HCEC 1CT (cell line): ENCODE results near the gene GPR180.
A peak's percentile ranks its signal among the peaks of the same experiment; 100 is the strongest.

Experiments used
- DNase-seq: peaks from one replicate; pipeline ENCODE4 v3.0.0-alpha.2; 2017

GPR180 gene

DNA sequence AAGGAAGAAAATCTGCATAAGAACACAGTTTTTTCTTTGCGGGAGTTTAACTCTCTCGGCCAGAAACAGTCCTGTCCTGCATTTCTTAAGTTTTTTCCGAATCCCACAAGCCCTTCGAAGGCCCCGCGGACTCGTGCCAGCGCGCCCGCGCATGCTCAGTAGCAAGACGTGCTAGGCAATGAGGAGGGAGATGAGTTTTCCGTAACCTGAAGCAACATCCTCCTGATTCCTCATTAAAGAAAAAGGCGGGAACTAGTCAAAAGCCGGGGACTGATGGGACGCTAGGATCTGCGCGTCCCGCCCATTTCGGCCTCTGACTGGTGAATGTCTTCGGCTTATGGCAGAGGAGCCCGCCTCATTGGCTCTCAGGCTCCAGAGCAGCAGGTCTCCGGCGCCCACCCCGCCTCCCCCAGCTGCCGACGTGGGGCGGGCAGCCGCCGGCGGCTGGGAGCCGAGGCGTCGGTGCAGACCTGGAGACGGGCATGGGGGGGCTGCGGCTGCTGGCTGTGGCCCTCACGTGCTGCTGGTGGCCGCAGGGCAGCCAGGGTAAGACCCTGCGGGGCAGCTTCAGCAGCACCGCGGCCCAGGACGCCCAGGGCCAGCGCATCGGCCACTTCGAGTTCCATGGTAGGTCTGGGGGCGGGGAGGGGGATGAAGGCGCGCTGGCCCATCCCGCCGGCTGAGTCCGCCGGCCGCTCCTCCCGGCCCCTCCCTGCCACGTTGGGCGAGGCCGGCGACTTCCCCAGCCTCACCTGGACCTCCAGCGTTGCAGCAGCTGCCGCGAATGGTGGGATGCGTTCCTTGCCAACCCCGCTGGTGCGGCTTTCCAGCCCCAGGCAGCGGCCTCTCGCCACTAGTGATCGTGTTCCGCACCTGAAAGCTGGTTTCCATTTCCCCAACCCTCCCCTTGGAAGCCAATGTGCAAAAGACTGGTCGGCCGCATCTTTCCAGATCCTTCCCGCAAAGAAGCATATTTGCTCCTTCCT, at the start of gene GPR180:
TSS of gene GPR180 (plus strand) at position 412 of the 986 bp plus-strand sequence. CDS start at position 483, 71 bp downstream.
- peak; percentile 100 for DNase-seq

DNA sequence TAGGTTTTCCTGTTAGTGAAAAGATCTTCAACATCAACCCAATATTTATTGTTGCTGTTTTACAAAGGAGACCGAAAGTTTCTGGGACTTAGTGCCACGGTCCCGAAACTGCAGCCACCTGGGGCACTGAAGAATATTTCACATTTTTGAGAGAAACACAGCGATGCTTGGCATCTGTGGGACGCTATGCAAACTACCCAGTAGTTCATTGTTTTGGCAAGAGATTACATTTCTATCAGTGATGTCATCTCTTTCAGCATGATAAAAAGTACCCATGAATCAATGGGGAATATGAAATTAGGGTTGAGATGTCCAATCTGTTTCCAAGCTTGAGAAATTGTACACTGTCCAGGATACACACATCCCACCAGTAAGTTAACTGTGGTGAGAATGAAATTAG, 49.6 kb upstream of the GPR180 start:
- DNase-seq = no peak

GRCh38 chr13:94553766-94554165, 47.9 kb upstream of the GPR180 start:
- DNase-seq = no peak

DNA sequence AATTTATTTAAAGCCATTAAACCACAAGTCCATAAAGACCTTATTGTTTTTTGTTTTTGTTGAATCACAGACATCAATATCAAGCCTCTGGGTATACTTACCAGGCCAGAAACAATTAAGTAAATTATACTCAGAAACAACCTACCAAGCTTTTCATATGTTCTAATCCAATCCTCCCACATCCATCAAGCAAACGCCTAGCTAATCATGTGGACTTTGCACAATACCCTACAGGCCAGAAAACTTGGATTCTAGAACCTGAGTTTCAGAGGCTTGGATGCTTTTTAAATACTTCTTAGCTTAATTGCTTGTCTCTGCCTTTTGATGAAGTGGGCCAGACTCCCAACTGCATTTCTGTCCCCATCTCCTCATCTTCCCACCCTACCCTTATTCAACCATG, 45.6 kb upstream of the GPR180 start:
- DNase-seq = no peak

- DNase-seq = no peak
These were observed 45.0 kb upstream of the GPR180 start for GRCh38 chr13:94556621-94557020.

GRCh38 chr13:94557684-94558235, 43.9 kb upstream of the GPR180 start:
- DNase-seq = no peak

DNA sequence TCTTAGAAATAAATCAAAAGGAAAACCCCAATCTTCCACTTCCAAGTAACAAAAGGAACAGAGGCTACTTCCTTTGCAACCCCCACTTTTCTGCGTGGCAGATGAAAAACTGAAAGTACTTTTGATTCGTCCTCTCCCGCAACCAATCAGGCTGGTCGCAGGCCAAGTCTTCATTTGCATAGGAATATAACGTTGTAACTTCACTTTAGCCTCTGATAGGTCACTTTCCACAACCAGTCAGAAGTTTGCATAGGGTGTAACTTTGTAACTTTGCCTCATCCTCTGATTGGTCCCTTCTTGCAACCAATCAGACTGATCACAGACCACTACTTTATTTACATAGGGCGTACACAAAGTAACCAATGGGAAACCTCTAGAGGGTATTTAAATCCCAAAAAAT, 42.9 kb upstream of the GPR180 start:
- DNase-seq = no peak

DNA sequence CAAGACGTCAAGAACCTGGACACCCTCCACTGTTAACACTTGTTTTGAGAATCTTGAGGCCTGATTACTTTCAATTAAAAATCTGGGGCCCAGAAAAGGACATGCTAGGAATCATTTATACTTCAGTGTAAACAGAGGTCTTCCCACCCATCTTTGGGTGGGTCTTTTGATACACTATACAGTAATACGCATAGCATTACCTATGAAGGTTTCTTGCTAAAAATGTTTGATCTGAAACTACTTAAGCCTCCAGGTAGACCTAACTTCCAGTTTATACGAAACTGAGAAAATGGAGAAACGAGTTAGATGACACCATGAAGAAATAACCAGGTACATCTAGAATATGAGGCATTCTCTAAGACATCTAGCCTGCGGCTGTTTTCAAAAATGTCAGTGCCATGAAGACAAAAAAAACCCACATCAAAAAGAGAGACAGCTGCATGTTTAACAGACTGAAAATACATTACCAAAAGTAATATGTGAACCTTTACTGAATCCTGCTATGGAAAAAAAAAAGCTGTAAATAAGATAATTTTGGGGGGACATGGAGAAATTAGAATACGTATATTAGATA, 42.3 kb upstream of the GPR180 start:
- no peak for DNase-seq

GRCh38 chr13:94560116-94560515, 41.5 kb upstream of the GPR180 start:
- no peak for DNase-seq

GRCh38 chr13:94561126-94561525, 40.5 kb upstream of the GPR180 start:
- no peak for DNase-seq

GRCh38 chr13:94567581-94567980, 34.1 kb upstream of the GPR180 start:
- DNase-seq = no peak

GRCh38 chr13:94568443-94568842, 33.2 kb upstream of the GPR180 start:
- no peak for DNase-seq

DNA sequence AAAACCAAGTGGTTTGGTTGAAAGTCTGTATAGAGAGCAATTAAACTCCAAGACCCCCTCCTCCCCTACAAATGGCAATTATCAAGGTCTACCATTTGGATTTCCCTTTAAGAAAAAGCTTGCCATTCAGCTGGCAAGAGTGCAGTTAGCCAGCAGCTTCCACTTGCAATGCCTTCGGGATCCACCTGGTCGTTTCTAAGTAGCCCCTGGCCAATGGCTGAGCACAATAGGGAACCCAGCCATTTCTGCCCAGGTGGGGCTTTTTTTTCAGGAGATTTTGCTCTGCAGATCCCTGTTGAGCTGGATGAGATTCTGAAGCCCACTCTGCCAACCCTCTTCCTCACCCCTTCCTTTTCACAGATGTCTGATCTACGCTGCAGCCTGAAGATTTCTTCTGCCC, 32.0 kb upstream of the GPR180 start:
- no peak for DNase-seq

DNA sequence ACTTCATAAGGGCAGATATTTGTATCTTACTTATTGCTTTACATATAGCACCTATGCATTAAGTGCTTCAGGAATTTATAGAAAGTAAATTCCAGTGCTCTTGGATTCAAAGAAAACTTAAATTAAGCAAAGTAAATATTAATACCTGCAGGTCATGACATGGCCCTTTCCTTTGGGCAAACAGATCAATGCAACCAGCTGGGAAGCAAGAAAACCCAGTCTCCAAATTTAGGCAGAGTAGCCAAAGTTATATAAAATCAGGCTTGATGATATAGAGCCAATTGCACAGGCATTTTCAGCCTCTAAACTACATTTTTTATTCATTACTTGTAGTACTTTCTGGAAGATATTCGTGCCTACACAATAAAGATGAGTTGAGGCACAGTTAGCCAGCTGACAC, 22.6 kb upstream of the GPR180 start:
- DNase-seq = no peak

GRCh38 chr13:94583926-94584325, 17.7 kb upstream of the GPR180 start:
- peak; percentile 29 for DNase-seq

DNA sequence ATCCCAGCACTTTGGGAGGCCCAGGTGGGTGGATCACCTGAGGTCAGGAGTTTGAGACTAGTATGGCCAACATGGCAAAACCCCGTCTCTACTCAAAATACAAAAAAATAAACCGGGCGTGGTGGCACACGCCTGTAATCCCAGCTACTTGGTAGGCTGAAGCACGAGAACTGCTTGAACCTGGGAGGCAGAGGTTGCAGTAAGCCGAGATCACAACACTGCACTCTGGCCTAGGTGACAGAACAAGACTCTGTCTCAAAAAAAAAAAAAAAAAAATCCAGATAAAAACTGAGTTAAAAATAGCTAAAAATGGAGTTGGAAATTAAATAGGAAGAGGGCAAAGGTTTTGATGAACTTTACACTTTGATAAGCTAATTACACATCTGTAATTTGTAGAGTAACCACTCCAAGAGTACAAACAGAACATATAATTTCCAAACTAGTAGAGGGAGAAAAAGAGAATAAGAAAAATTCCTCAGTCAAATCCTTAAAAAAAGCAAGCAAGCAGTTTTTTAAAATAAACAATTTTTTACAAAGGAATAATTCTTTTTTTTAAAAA, 16.0 kb upstream of the GPR180 start:
- no peak for DNase-seq

- no peak for DNase-seq
These were observed 15.3 kb upstream of the GPR180 start for GRCh38 chr13:94586371-94586770.

DNA sequence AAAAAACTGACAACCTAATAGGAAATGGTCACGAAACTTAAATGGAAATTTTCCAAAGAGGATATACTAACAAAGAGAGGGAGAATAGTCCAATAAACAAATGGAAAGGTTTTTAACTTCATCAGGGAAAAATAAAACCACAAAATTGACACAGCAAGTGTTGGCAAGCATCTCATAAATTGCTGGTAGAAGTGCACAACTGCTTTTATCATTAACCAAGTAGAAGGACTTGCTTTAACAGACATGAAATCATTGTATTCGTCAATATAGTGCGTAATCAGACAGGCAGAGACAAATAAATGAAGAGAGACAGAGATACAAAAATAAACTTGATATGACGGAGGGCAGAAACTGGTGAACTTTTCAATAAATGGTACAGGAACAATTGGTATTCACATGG, 13.1 kb upstream of the GPR180 start:
- DNase-seq = no peak

GRCh38 chr13:94590744-94591143, 10.9 kb upstream of the GPR180 start:
- DNase-seq = no peak

DNA sequence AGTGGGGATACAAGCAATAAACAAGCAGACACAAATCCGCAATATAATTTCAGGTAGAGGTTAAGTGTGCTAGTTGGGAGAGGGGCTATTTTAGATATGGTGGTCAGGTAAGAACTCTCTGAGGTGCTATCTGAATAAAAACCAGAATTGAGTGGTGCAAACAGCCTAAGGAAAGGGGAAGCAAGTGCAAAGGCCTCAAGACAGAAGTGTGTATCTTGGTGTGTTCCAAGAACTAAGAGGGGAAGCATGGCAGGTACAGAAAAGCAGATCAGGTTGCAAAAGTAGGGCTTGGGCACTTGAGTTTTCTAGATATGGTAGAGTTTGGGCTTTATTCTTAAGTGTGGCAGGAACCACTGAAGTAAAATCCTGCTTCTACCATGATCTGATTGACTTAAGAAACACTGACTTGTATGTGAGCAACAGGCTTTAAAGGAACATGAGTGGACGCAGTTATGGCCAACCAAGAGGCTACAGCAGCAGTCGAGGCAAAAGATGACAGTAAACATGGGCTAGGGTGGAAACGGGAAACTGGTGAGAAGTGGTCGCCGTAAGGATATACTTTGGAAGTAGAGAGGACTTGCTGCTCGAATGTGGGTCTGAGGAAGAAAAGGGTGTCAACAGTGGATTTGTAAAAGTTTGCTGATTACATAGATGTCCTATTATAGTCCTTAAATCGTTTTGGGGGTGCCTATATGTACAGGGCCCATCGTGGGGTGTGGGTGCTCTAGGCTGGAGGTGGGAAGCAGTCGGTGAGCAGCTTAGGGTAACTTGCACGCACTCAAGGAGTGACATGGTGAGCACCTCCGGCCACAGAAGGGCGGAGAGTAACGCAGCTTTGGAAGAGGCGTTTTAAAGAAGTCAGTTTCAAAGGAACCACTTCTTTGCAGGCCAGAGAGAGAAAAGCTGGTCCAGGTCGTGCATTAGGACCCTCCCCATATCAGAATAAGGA, 6.4 kb upstream of the GPR180 start:
- DNase-seq = peak; percentile 22

DNA sequence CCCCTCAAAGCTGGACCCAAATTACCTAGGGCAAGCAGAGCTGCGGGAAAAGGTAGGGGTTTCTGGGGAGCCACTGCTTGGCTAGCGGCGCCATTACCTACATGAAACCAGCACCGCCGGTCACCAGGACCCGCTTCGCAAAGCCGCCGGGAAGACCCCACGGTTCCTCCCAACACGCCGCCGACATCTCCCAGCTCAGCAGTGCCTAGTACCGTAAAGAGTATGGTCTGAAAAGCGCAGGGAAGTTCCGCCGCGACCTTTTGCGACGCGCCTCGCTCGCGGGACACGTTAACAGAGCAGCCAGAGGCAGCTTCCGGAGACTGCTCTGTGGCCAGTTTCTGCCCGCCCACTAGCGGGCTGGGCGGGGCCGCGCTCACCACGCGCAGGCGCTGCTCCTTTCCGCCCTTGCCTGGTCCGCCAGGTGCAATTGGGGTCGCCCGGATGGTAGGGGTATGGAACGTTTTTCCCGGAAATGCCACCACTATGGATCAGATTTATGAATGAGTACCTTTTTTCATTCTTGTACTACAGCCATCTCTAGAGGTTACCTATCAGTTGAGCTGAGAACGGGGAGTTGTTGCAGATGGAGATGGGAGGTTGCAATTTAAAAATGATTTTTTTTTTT, 5.6 kb upstream of the GPR180 start, which contains the start of gene TGDS:
TSS of gene TGDS (minus strand) at position 203 of the 625 bp plus-strand sequence. CDS start at position 187, 16 bp downstream.
- peak; percentile 91 for DNase-seq

DNA sequence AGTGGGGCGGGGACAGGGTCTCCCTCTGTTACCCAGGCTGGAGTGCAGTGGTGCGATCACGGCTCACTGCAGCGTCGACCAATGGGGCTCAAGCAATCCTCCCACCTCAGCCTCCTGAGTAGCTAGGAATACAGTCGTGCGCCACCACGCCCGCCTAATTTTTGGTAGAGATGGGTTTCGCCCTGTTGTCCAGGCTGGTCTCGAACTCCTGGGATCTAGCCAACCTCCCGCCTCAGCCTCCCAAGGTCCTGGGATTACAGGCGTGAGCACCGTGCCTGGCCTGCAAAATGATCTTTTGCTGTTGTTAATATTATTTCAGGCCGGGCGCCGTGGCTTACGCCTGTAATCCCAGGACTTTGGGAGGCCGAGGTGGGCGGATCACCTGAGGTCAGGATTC, 5.1 kb upstream of the GPR180 start:
- no peak for DNase-seq
